Caco-2 (cell line): ENCODE measurements around the gene SLC38A9. TPM values are rescaled to one million over a fixed set of nuclear protein-coding genes. Genes with fewer than 3 reads are reported as not detected.

Experiments used
- BruUV-seq: library from RNA; stranded (reverse); fragments of 400-500 nt; replicated peaks from 2 replicates; lab custom pipeline; 2021; lab: Mats Ljungman, UMichigan
- CTCF ChIA-PET: fragments of 300-600 bp; sonication (Branson Sonifier 250); formaldehyde crosslinking; loops from one replicate; lab custom pipeline; 2022; ENCODE audit warnings: antibody characterized with exemption; lab: Charles Lee
- POLR2A ChIA-PET: fragments of 300-600 bp; sonication (Branson Sonifier 250); formaldehyde crosslinking; loops from one replicate; lab custom pipeline; 2022; ENCODE audit warnings: antibody characterized with exemption; lab: Charles Lee
- DNase-seq, 2 experiments: peaks; one replicate each; pipeline versions ENCODE4 v3.0.0 to v3.0.0-alpha.2; 2020 to 2022
- H3K27me3 ChIP-seq: replicated peaks from 2 replicates; pipeline ENCODE4 v1.6.0; 2011; ENCODE audit warnings: low read length; ENCODE audit not compliant: control insufficient read depth, insufficient read depth
- H3K36me3 ChIP-seq: 2 replicates; pipeline ENCODE4 v1.5.1; 2011; ENCODE audit warnings: low read length; ENCODE audit not compliant: control insufficient read depth, insufficient read depth
- H3K4me1 ChIP-seq: fragments of 250-450 bp; sonication (Bioruptor Pico); 2 replicates; pipeline ENCODE4 v1.5.1; 2020; ENCODE audit warnings: mild to moderate bottlenecking
- H3K4me3 ChIP-seq: 2 replicates; pipeline ENCODE4 v1.5.1; 2011; ENCODE audit warnings: low read depth, mild to moderate bottlenecking, control low read depth, low read length
- H3K9me3 ChIP-seq: fragments of 250-450 bp; sonication (Bioruptor Pico); 2 replicates; pipeline ENCODE4 v1.5.1; 2020; ENCODE audit warnings: mild to moderate bottlenecking, moderate library complexity
- H3K27ac Mint-ChIP-seq: one replicate; pipeline ENCODE4 v1.8.0; 2022; ENCODE audit warnings: mixed read lengths; ENCODE audit not compliant: unreplicated experiment
- H3K27me3 Mint-ChIP-seq: one replicate; pipeline ENCODE4 v1.8.0; 2022; ENCODE audit warnings: mixed read lengths; ENCODE audit not compliant: insufficient read depth, unreplicated experiment
- H3K36me3 Mint-ChIP-seq: one replicate; pipeline ENCODE4 v1.8.0; 2022; ENCODE audit warnings: mild to moderate bottlenecking, mixed read lengths; ENCODE audit not compliant: insufficient read depth, unreplicated experiment
- H3K4me1 Mint-ChIP-seq: one replicate; pipeline ENCODE4 v1.8.0; 2022; ENCODE audit warnings: low read depth, mixed read lengths; ENCODE audit not compliant: unreplicated experiment
- H3K4me3 Mint-ChIP-seq: one replicate; pipeline ENCODE4 v1.8.0; 2022; ENCODE audit warnings: mild to moderate bottlenecking, moderate library complexity, mixed read lengths; ENCODE audit not compliant: unreplicated experiment
- H3K9me3 Mint-ChIP-seq: one replicate; pipeline ENCODE4 v1.8.0; 2022; ENCODE audit warnings: mixed read lengths; ENCODE audit not compliant: unreplicated experiment
- intact Hi-C: fragments of 100-400 bp; cut with micrococcal nuclease; formaldehyde crosslinking; loops from one replicate; pipeline ENCODE4 v1.10.0; 2022; ENCODE audit not compliant: unreplicated experiment
- total RNA-seq: library from RNA; stranded (reverse); gene quantifications from 2 replicates; pipeline ENCODE4 v1.2.3, GENCODE V29; 2022
- TF ChIP-seq, protein P1 (sequence below), 2 experiments: fragments of 200-600 bp in 1 of 2; IDR thresholded peaks; 1 replicate in 1 of 2; 2 replicates in 1 of 2; pipeline versions ENCODE4 v1.5.1 to v1.8.0; 2011 to 2022; ENCODE audit warnings: antibody characterized with exemption in 1 of 2, control low read depth in 1 of 2, inconsistent platforms in 1 of 2, low read depth in 1 of 2, low read length in 1 of 2, mild to moderate bottlenecking in 1 of 2, moderate library complexity in 1 of 2; ENCODE audit not compliant: insufficient read depth in 1 of 2, severe bottlenecking in 1 of 2, unreplicated experiment in 1 of 2

Gene SLC38A9
- total RNA-seq, 1 experiment from 2014 or later: 66.9 TPM

DNA sequence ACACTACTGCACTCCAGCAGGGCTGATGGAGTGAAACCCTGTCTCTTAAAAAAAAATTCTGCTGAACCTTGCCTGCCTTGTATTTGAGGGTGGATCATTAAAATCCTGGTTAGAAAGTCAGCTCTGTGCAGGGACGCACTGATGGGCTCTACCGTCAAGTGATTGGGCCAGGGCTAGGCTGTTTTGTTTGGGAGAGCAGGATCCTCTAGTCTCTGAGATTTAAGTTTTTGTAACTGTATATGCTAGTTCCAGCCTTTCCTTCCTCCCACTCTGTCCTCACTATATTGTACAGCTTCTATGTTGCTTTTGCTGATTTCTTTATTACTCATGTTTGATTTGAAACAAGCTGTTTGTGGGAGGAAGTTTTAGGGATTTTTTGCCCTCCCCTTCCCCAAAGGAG lies 37.3 kb upstream of the SLC38A9 start:
- POLR2A ChIA-PET: no interaction called here
- intact Hi-C loops: no loop called here
- TF ChIP-seq, protein P1, sequence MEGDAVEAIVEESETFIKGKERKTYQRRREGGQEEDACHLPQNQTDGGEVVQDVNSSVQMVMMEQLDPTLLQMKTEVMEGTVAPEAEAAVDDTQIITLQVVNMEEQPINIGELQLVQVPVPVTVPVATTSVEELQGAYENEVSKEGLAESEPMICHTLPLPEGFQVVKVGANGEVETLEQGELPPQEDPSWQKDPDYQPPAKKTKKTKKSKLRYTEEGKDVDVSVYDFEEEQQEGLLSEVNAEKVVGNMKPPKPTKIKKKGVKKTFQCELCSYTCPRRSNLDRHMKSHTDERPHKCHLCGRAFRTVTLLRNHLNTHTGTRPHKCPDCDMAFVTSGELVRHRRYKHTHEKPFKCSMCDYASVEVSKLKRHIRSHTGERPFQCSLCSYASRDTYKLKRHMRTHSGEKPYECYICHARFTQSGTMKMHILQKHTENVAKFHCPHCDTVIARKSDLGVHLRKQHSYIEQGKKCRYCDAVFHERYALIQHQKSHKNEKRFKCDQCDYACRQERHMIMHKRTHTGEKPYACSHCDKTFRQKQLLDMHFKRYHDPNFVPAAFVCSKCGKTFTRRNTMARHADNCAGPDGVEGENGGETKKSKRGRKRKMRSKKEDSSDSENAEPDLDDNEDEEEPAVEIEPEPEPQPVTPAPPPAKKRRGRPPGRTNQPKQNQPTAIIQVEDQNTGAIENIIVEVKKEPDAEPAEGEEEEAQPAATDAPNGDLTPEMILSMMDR (IDR thresholded peaks at IDR 0.05; ENCODE audit: insufficient read depth in 1 of 2, low read depth in 1 of 2, low read length in 1 of 2, severe bottlenecking in 1 of 2, unreplicated experiment in 1 of 2): no peak
- H3K9me3 Mint-ChIP-seq: no peaks in the 10 kb centered on the region
- no TSS peak for BruUV-seq
- no peaks in the 10 kb centered on the region for H3K27me3 Mint-ChIP-seq
- no peaks in the 10 kb centered on the region for H3K4me1 Mint-ChIP-seq
- no peaks in the 10 kb centered on the region for H3K36me3 Mint-ChIP-seq
- Histone ChIP-seq H3K36me3 (no peaks in the 10 kb centered on the region), H3K27me3 (no peaks in the 10 kb centered on the region), H3K9me3 (no peaks in the 10 kb centered on the region), H3K4me3 (no peak overlapping the region), H3K4me1 (no peaks in the 10 kb centered on the region)
- H3K27ac Mint-ChIP-seq: no peak overlapping the region
- DNase-seq: no peak
- CTCF ChIA-PET: no interaction called here
- no peak overlapping the region for H3K4me3 Mint-ChIP-seq

DNA sequence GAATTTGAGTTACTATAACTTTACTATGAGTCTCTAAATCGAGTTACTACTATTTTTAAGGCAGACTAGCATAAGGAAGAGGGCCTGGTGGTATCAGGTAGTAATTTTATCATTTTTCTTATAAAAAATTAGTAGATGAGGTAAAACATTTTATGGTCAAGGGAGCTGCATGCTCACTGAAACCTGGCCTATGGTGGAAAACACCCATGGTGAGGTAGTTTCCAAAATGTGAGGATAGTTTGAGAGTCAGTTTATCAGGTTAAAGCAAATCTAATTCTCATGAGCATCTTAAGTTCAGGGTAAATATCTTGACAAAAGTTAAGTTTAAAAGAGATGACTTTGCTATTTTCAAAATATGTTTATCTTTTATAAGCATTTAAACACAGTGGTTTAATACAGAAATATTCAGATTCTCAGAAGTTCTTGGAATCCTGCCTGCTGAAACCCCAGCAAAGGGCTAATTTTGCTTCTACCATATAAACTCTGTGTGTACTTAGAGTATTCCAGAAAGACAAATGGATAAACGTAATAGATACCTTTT lies 35.7 kb upstream of the SLC38A9 start:
- no peak overlapping the region for H3K4me3 Mint-ChIP-seq
- no peaks in the 10 kb centered on the region for H3K9me3 Mint-ChIP-seq
- no peaks in the 10 kb centered on the region for H3K4me1 Mint-ChIP-seq
- no peaks in the 10 kb centered on the region for H3K9me3 ChIP-seq
- H3K4me3 ChIP-seq: no peak overlapping the region
- H3K4me1 ChIP-seq: no peaks in the 10 kb centered on the region
- TF ChIP-seq, protein P1 (IDR thresholded peaks at IDR 0.05; ENCODE audit: insufficient read depth in 1 of 2, low read depth in 1 of 2, low read length in 1 of 2, severe bottlenecking in 1 of 2, unreplicated experiment in 1 of 2): no peak
- intact Hi-C loops: no loop called here
- no peak overlapping the region for H3K27ac Mint-ChIP-seq
- H3K36me3 Mint-ChIP-seq: no peaks in the 10 kb centered on the region
- no peak for DNase-seq
- ChIA-PET CTCF (no interaction called here), POLR2A (no interaction called here)
- no TSS peak for BruUV-seq
- H3K27me3 ChIP-seq: no peaks in the 10 kb centered on the region
- H3K36me3 ChIP-seq: no peaks in the 10 kb centered on the region
- no peaks in the 10 kb centered on the region for H3K27me3 Mint-ChIP-seq

DNA sequence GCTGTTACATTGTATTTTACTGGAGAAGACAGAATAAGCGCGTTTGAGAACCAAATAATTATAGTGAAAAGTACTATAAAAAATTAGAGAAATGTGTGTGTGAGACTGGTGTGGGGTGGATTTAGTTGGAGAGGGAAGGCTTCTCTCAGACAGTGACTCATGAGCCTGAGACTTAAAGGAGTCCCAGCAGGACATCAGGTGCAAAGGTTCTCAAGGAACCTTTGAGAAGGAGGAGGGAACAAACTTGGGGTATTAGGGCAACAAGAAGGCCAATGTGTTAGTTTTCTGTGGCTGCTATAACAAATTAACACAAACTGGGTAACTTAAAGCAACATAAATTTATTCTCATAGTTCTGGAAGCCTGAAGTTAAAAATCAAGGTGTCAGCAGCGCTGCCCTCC lies 30.7 kb upstream of the SLC38A9 start:
- Histone ChIP-seq H3K27me3 (no peaks in the 10 kb centered on the region), H3K4me3 (no peak overlapping the region), H3K36me3 (no peaks in the 10 kb centered on the region), H3K9me3 (no peaks in the 10 kb centered on the region), H3K4me1 (no peaks in the 10 kb centered on the region)
- POLR2A ChIA-PET: no interaction called here
- no peak overlapping the region for H3K27ac Mint-ChIP-seq
- BruUV-seq: no TSS peak
- CTCF ChIA-PET: no interaction called here
- intact Hi-C loops: no loop called here
- TF ChIP-seq, protein P1 (IDR thresholded peaks at IDR 0.05; ENCODE audit: insufficient read depth in 1 of 2, low read depth in 1 of 2, low read length in 1 of 2, severe bottlenecking in 1 of 2, unreplicated experiment in 1 of 2): no peak
- no peaks in the 10 kb centered on the region for H3K27me3 Mint-ChIP-seq
- DNase-seq: no peak
- H3K36me3 Mint-ChIP-seq: no peaks in the 10 kb centered on the region
- no peaks in the 10 kb centered on the region for H3K4me1 Mint-ChIP-seq
- H3K9me3 Mint-ChIP-seq: no peaks in the 10 kb centered on the region
- no peak overlapping the region for H3K4me3 Mint-ChIP-seq
